Activated B cell treated with CpG ODN at 0.5 μM for 24 hours (primary cell): ENCODE results near the gene MAP2K3. TPM values are rescaled to one million over a fixed set of nuclear protein-coding genes. Genes with fewer than 3 reads are reported as not detected.

Source experiments
- ATAC-seq: fragments of 200-7000 bp; cut with Tn5 transposase; one replicate; pipeline ENCODE4 v1.10.0; 2021; ENCODE audit warnings: low read depth, mild to moderate bottlenecking, moderate library complexity
- CTCF ChIA-PET: fragments of 350-600 bp; sonication (Branson Sonifier 250); formaldehyde crosslinking; loops from one replicate; lab custom pipeline; 2021; ENCODE audit warnings: antibody characterized with exemption; lab: Charles Lee
- POLR2A ChIA-PET: fragments of 350-600 bp; sonication (Branson Sonifier 250); formaldehyde crosslinking; loops from one replicate; lab custom pipeline; 2021; ENCODE audit warnings: antibody characterized with exemption; lab: Charles Lee
- DNase-seq: peaks from one replicate; pipeline ENCODE4 v3.0.0; 2022
- H3K27ac Mint-ChIP-seq: one replicate; pipeline ENCODE4 v1.8.0; 2020; ENCODE audit warnings: mixed read lengths
- H3K27me3 Mint-ChIP-seq: one replicate; pipeline ENCODE4 v1.8.0; 2021; ENCODE audit warnings: mixed read lengths
- H3K36me3 Mint-ChIP-seq: one replicate; pipeline ENCODE4 v1.8.0; 2021; ENCODE audit warnings: low read depth, mixed read lengths
- H3K4me1 Mint-ChIP-seq: one replicate; pipeline ENCODE4 v1.8.0; 2021; ENCODE audit warnings: mixed read lengths
- H3K4me3 Mint-ChIP-seq: one replicate; pipeline ENCODE4 v1.8.0; 2020; ENCODE audit warnings: mild to moderate bottlenecking, mixed read lengths
- H3K9me3 Mint-ChIP-seq: one replicate; pipeline ENCODE4 v1.8.0; 2020; ENCODE audit warnings: mixed read lengths
- CTCF ChIP-seq: fragments of 200-600 bp; IDR thresholded peaks from one replicate; pipeline ENCODE4 v1.8.0; 2022; ENCODE audit warnings: antibody characterized with exemption, mild to moderate bottlenecking
- intact Hi-C: fragments of 100-400 bp; cut with micrococcal nuclease; formaldehyde crosslinking; loops from one replicate; pipeline ENCODE4 v1.15.1; 2024
- total RNA-seq: library from RNA; stranded (reverse); gene quantifications from 2 replicates; pipeline ENCODE4 v1.2.3, GENCODE V29; 2022

Gene MAP2K3
- total RNA-seq, 1 donor from 2014 or later = 81.1 TPM

- Mint-ChIP-seq H3K9me3 (no peaks in the 10 kb centered on the region), H3K4me1 (peaks cover 21% of the 10 kb centered on the region), H3K4me3 (peak overlapping the region; percentile 82), H3K27me3 (no peaks in the 10 kb centered on the region), H3K36me3 (no peaks in the 10 kb centered on the region), H3K27ac (peak overlapping the region; percentile 76)
- POLR2A ChIA-PET = interaction anchor here (0.6 to 2.7 kb wide), 3 partner anchors 34 to 1008 kb away, joined by 4 to 10 read pairs (median 6); no protein-coding TSS in a partner anchor
- DNase-seq = no peak
- intact Hi-C loops = loop anchor here (1.0 kb wide), 5 partner anchors 21 to 211 kb away; partner anchors contain the start of genes DHRS7B, TMEM11 and USP22
- CTCF ChIA-PET = no interaction called here
- no peak for TF ChIP-seq CTCF
- no peak for ATAC-seq
These were observed 30.7 kb upstream of the MAP2K3 start for GRCh38 chr17:21253646-21254441.

GRCh38 chr17:21258593-21258992 lies 25.9 kb upstream of the MAP2K3 start:
- Mint-ChIP-seq H3K36me3 (no peaks in the 10 kb centered on the region), H3K27me3 (no peaks in the 10 kb centered on the region), H3K27ac (no peak overlapping the region), H3K4me1 (peaks cover 9% of the 10 kb centered on the region), H3K9me3 (no peaks in the 10 kb centered on the region), H3K4me3 (no peak overlapping the region)
- intact Hi-C loops = no loop called here
- POLR2A ChIA-PET = interaction anchor here (0.8 to 1.2 kb wide), 2 partner anchors 15 to 29 kb away, joined by 3 to 4 read pairs; no protein-coding TSS in a partner anchor
- CTCF ChIA-PET = interaction anchor here (0.7 kb wide), 1 partner anchor 14 kb away, joined by 3 read pairs; no protein-coding TSS in a partner anchor
- no peak for DNase-seq
- ATAC-seq = no peak
- no peak for TF ChIP-seq CTCF

- peaks cover 3% of the 10 kb centered on the region for H3K4me1 Mint-ChIP-seq
- no peak overlapping the region for H3K27ac Mint-ChIP-seq
- intact Hi-C loops = no loop called here
- TF ChIP-seq CTCF = no peak
- H3K9me3 Mint-ChIP-seq = no peaks in the 10 kb centered on the region
- CTCF ChIA-PET = no interaction called here
- DNase-seq = no peak
- no peak for ATAC-seq
- H3K36me3 Mint-ChIP-seq = no peaks in the 10 kb centered on the region
- H3K27me3 Mint-ChIP-seq = no peaks in the 10 kb centered on the region
- H3K4me3 Mint-ChIP-seq = no peak overlapping the region
- POLR2A ChIA-PET = no interaction called here
These were observed 22.1 kb upstream of the MAP2K3 start for GRCh38 chr17:21262259-21262993.

- no peak for TF ChIP-seq CTCF
- Mint-ChIP-seq H3K9me3 (no peaks in the 10 kb centered on the region), H3K4me3 (no peak overlapping the region), H3K27ac (no peak overlapping the region), H3K27me3 (no peaks in the 10 kb centered on the region), H3K4me1 (peaks cover 12% of the 10 kb centered on the region), H3K36me3 (no peaks in the 10 kb centered on the region)
- ChIA-PET POLR2A (interaction anchor here (1.0 kb wide), 1 partner anchor 12 kb away, joined by 3 read pairs; no protein-coding TSS in a partner anchor), CTCF (no interaction called here)
- ATAC-seq = no peak
- DNase-seq = no peak
- intact Hi-C loops = no loop called here
These were observed 21.1 kb upstream of the MAP2K3 start for GRCh38 chr17:21263376-21263775.
